Measurements from ENCODE around the gene KANSL1. TPM values are rescaled to one million over a fixed set of nuclear protein-coding genes. Genes with fewer than 3 reads are reported as not detected.

Gene KANSL1
- polyA plus RNA-seq, 3 donors: 3.1 to 31.9 (median 4.6) TPM

GRCh38 chr17:46176975-46177374 lies 16.3 kb downstream of the KANSL1 start:
- H3K9me3 ChIP-seq (replicated peaks in 1 of 2; ENCODE audit: control insufficient read depth in 1 of 2, insufficient read depth in 1 of 2, low read length in 2 of 2): no peaks in the 10 kb centered on the region
- TF ChIP-seq CTCF (IDR thresholded peaks at IDR 0.05): no peak
- intact Hi-C loops (cut with micrococcal nuclease): no loop called here
- H4K20me1 ChIP-seq (ENCODE audit: insufficient read depth, low read length): peaks cover 100% of the 10 kb centered on the region
- no peak for DNase-seq
- Mint-ChIP-seq H3K4me3 (no peak overlapping the region), H3K27ac (peak overlapping the region in 4 of 7 donors; percentile 33 to 58 (median 38)), H3K36me3 (peaks cover 1 to 3% of the 10 kb centered on the region in 2 donors), H3K4me1 (peaks cover 58% of the 10 kb centered on the region), H3K27me3 (ENCODE audit: low read depth in 3 of 3) (no peaks in the 10 kb centered on the region), H3K9me3 (no peaks in the 10 kb centered on the region)
- H3K27me3 ChIP-seq (ENCODE audit: control insufficient read depth in 2 of 2, insufficient read depth in 2 of 2, low read length in 2 of 2): no peaks in the 10 kb centered on the region
- WGBS (ENCODE audit: insufficient coverage): no CpG with 5 or more reads among the region's 3 CpGs
- H3K36me3 ChIP-seq (replicated peaks in 1 of 2; ENCODE audit: control insufficient read depth in 1 of 2, insufficient read depth in 2 of 2, low read length in 2 of 2): peaks cover under 1 to 9% of the 10 kb centered on the region in 2 donors
- no peak overlapping the region for H3K4me3 ChIP-seq (replicated peaks in 1 of 3; ENCODE audit: low read depth in 2 of 3, low read length in 3 of 3)
- no peak overlapping the region for H3K4me2 ChIP-seq (replicated peaks; ENCODE audit: extremely low read depth, low read length, poor library complexity, severe bottlenecking)
- H3K79me2 ChIP-seq (ENCODE audit: insufficient read depth, low read length): peaks cover 99% of the 10 kb centered on the region
- peaks cover 32 to 46% of the 10 kb centered on the region in 2 donors for H3K4me1 ChIP-seq (ENCODE audit: control insufficient read depth in 1 of 2, insufficient read depth in 2 of 2, low read length in 2 of 2)
- H3K9ac ChIP-seq (ENCODE audit: insufficient read depth, low read length, poor library complexity, severe bottlenecking): no peak overlapping the region
- no peak overlapping the region for H2AFZ ChIP-seq (ENCODE audit: insufficient read depth, low read depth, low read length, poor library complexity, severe bottlenecking)
- peak overlapping the region in 1 of 2 donors; percentile 27 for H3K27ac ChIP-seq (ENCODE audit: low read depth in 1 of 2, low read length in 2 of 2)

- Histone ChIP-seq H3K27me3 (ENCODE audit: control insufficient read depth in 2 of 2, insufficient read depth in 2 of 2, low read length in 2 of 2) (no peaks in the 10 kb centered on the region), H3K27ac (ENCODE audit: low read depth in 1 of 2, low read length in 2 of 2) (peak overlapping the region in 1 of 2 donors; percentile 58), H2AFZ (ENCODE audit: insufficient read depth, low read depth, low read length, poor library complexity, severe bottlenecking) (no peak overlapping the region), H4K20me1 (ENCODE audit: insufficient read depth, low read length) (peaks cover 100% of the 10 kb centered on the region), H3K4me1 (ENCODE audit: control insufficient read depth in 1 of 2, insufficient read depth in 2 of 2, low read length in 2 of 2) (peaks cover 29 to 40% of the 10 kb centered on the region in 2 donors), H3K9me3 (replicated peaks in 1 of 2; ENCODE audit: control insufficient read depth in 1 of 2, insufficient read depth in 1 of 2, low read length in 2 of 2) (no peaks in the 10 kb centered on the region), H3K9ac (ENCODE audit: insufficient read depth, low read length, poor library complexity, severe bottlenecking) (no peak overlapping the region), H3K4me3 (replicated peaks in 1 of 3; ENCODE audit: low read depth in 2 of 3, low read length in 3 of 3) (no peak overlapping the region), H3K36me3 (replicated peaks in 1 of 2; ENCODE audit: control insufficient read depth in 1 of 2, insufficient read depth in 2 of 2, low read length in 2 of 2) (peaks cover 11 to 19% of the 10 kb centered on the region in 2 donors), H3K79me2 (ENCODE audit: insufficient read depth, low read length) (peaks cover 99% of the 10 kb centered on the region), H3K4me2 (replicated peaks; ENCODE audit: extremely low read depth, low read length, poor library complexity, severe bottlenecking) (no peak overlapping the region)
- Mint-ChIP-seq H3K27me3 (ENCODE audit: low read depth in 3 of 3) (no peaks in the 10 kb centered on the region), H3K27ac (peak overlapping the region in 3 of 7 donors; percentile 24 to 42 (median 35)), H3K4me3 (no peak overlapping the region), H3K9me3 (no peaks in the 10 kb centered on the region), H3K36me3 (peaks cover 12 to 13% of the 10 kb centered on the region in 2 donors), H3K4me1 (peaks cover 47% of the 10 kb centered on the region)
- DNase-seq: no peak
- TF ChIP-seq CTCF (IDR thresholded peaks at IDR 0.05): no peak
- WGBS (ENCODE audit: insufficient coverage): no CpG with 5 or more reads among the region's 1 CpG
- intact Hi-C loops (cut with micrococcal nuclease): no loop called here
Measured at GRCh38 chr17:46175891-46176290, 17.3 kb downstream of the KANSL1 start.

Measured in CD14-positive monocyte (primary cell).